GM18517 (cell line): ENCODE data around the gene ICE2.

Experiments
- ATAC-seq: cut with Tn5 transposase; IDR thresholded peaks from one replicate; pipeline ENCODE4 v1.9.1; 2021; ENCODE audit warnings: mild to moderate bottlenecking, moderate library complexity; ENCODE audit not compliant: unreplicated experiment

ICE2 gene

DNA sequence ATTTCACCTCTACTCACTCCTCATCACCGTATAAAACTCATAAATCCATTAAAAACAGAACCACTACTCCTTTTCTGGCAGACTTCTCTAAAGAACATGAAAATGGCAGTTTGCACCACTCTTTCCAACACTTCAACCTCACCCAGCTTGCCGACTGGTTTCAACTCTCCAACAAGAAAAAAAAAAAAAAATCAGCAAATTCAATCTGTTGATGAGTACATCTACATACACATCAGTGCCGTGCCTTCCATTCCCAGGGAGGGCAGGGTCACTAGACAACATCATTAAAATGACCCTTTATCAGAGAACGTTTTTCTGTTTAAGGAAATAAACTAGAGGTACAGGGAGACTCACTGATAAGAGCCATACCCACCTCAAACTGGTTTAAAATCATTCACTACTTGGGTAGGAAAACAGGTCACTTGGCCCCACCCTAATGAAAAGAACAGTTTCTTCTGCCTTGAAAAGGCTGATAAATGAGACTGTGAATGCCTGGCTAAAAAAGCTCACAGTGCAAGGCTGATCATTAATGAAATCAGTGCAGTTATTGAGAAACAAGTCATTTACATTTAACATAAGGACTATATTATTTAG lies 87.1 kb downstream of the ICE2 start:
- ATAC-seq = no peak

DNA sequence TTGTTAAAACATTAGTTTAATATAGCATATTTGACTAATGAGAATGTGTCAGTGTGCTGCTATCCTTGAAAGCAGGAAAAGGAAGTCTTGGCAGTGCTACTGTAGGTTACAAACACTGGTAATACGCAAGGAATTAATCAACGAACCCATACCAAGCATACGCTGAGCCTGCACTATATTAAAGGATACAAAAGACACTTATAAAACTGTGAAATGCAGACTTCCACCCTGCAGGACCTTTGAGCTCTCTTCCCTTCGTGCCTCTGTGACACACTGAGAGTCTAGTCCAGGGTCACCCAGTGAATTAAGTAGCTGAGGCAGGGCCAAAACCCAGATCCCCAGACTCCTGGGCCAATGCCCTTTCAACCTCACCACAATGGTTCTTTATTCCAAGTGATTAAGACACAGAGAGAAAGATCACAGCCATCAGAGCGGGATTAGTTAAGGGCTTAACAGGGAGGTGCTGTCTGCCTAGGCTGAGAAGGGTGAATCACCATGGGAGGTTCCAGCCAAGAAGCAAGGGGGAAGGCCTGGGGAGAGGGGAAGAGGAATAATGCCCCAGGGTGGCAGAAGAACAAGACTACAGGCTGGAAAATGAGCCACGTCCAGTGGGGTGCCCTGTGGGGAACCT lies 88.0 kb downstream of the ICE2 start:
- ATAC-seq = no peak

DNA sequence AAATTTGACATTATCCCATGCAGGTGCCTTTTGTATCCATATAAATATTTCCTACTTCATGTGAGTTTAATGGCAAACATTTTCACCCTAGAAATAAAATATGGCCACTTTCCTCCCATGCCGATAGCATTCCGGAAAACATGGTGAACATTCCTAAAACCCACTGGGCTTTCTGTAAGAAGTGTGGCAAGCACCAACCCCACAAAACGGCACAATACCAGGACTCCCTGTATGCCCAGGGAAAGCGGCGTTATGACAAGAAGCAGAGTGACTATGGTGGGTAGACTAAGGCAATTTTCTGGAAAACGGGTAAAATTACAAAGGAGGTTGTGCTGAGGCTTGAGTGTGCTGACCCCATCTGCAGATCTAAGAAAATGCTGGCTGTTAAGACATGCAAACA lies 88.7 kb downstream of the ICE2 start:
- ATAC-seq = no peak

DNA sequence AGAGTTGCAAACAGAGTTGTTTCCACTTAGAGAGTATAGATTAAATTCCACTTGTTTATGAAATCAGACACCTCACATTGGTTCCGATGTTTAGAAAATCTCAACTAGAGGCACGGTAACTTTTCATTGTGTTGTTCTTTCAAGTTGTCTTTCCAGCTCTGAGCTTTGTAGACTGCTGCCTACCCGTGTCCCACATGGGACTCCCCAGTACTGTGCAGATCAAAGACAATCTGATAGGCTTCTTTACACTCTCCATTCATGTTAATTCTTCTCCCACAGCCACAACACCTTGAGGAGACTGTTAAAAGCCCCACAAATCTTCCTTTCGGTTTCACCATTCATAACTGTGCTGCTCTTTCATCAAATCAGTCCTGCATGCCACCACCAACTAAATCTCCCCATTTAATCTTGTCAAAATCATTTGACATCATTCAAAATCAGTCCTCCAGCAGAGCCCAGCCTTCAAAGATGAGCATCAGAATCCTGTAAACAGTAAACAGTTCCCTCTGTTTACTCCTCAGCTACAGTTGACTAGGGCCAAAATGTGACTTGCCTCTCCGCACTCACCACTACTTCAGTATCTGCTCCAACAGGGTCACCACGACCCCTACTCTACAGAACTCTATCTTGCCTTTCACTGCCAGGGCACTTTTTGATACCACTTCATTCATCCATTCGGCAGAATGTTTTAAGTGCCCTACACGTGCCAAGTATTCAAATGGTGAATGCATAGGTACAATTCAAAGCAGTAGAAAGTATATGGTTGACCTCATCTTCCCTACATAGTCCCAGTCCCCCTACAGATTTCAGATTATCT lies 89.5 kb downstream of the ICE2 start:
- ATAC-seq = no peak

DNA sequence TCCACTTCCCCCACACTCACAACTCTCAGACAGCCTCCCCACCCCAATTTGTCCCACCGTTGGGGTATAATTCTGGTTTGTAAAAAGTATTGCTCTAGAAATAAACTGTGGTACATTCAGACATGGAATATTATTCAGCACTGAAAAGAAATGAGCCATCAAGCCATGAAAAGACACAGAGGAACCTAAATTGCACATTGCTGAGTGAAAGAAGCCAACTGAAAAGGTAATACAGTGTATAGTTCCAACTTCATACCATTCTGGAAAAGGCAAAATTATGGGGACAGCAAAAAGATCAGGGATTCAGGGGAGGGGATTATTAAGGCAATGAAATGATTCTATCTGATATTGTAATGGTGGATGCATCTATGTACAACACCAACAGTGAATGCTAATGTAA lies 91.6 kb downstream of the ICE2 start:
- ATAC-seq = no peak

DNA sequence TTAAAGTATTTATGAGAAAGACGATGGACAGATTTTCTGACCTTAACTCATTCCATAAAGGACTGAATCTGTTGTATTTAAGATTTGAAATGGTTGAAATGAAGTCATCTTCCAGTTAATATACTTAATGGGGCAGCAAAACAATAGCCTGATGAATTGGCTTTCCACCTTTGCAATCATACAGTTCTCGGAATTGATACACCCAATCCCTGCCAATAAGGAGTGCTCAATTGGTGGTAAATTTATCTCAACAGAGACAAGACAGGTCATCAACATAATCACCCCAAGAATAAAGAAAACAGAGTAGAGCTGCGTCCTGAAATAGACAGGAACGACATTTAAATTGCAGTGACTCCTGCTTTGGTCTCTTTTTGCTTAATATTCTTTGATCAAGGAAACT lies 92.3 kb downstream of the ICE2 start:
- no peak for ATAC-seq

DNA sequence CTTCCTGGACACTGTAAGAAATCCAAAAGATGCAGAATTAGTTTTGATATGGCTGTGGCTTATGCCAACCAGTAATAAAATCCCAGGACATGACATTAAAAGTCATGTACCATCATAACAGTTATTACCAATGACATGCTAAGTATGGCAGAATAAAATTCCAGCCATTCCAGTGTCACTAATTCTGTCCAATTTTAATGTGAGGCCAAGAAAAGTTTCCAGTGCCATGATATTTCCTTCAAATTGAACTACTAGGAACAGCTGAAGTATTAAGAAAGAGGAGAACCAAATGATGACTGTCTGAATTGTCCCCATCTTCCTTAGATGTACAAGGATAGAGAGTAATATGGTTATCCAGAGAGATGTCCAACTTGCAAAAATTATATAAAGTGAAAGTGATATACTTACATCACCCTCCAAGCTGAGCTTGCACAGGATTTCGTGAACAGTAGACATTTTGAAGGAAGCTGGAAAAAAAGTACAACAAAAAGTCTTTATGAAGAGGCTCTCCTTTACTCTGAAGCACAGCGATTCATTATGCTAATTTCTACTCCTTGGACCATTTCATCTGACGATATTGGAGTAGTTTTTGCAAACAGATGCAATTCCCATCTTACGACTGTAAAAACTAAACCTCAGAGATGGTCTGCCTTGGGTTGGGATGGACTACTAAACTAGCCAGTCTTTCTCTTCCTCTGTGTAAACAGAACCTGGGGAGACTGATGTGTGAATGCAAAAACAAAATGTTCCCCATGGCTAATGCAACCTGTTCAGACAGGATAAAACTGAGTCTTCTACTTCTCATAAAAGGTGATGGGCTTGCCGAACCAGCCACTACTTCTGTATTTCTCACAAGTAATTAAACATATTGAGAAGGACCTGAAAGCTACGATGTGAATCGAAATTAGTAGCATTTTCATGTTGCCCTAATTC lies 93.1 kb downstream of the ICE2 start:
- no peak for ATAC-seq

DNA sequence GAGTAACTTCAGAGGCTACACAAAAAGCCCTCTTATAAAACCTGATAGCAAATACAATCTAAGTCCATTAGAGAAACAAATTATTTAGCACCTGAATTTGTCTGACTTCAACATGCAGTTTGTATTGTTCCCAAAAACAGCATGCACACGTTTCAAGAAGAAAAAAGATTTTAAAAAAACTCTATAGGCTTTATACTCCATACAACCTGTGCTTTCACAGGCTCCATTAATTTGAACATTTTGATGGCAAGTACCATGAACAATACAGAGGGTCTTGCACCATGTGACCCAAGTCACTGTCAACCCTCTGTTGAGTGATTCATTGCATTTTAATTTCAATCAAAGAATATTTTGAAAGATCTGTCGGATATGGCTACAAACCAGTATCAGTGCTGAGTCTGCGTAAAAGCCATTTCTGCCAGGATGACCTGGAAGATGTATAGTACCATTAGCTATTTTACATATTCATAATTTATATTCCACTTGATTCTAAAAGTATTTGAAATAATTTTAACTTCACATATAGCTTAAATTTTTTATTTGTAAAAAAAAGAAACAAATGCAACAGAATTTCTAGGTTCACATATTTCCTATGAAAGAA lies 94.3 kb downstream of the ICE2 start:
- no peak for ATAC-seq

DNA sequence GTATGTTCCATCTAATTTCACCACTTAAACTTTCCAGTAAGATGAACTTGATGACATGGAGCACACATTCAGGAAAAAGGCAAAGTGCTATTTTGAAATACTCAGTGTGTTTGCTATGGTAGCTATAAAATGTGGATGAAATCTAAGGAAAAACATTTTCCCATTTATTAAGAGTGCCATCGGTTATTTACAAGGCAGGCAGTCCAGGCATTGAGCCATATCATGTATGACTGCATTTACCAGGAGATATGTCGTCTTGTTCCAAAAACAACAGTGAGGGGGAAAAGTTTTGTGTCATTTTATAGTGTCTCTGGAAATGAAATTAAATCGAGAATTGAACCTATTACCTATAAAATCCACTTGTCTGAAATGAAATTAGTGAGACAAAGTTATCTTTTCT lies 94.9 kb downstream of the ICE2 start:
- no peak for ATAC-seq

DNA sequence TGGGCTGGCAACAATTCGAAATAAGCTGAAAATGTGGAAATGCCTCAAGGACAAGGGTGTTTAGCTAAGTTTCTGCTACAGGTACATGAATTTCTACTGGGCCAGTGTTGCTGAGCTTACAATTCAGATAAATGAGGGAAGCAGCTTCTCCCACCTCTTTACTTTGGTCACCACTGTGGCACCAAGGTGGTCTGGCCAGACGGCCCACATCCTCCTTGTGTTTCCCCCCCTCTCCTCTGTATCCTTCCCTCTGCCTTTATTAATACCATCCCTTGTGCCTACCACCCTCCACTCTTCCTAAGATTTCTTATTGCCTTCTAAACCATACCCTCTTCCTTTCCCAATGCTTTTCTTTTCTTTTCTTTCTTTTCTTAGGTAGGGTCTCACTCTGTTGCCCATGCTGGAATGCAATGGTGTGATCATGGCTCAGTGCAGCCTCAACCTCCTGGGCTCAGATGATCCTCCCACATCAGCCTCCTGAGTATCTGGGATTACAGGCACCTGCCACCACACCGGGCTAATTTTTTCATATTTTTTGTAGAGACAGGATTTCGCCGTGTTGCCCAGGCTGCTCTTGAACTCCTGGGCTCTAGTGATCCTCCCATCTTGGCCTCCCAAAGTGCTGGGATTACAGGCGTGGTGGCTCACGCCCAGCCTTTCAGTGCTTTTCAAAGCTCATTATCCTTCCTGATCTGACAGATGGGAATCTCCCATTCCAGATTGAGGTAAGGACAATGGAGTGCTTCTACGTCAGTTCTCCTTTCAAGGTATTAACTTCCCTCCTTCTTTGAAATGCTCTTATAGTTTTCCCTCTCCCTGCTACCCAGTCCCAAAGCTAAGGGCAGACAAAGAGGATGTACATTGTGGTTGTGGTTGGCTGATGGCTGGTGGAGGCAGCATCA lies 95.9 kb downstream of the ICE2 start:
- no peak for ATAC-seq

DNA sequence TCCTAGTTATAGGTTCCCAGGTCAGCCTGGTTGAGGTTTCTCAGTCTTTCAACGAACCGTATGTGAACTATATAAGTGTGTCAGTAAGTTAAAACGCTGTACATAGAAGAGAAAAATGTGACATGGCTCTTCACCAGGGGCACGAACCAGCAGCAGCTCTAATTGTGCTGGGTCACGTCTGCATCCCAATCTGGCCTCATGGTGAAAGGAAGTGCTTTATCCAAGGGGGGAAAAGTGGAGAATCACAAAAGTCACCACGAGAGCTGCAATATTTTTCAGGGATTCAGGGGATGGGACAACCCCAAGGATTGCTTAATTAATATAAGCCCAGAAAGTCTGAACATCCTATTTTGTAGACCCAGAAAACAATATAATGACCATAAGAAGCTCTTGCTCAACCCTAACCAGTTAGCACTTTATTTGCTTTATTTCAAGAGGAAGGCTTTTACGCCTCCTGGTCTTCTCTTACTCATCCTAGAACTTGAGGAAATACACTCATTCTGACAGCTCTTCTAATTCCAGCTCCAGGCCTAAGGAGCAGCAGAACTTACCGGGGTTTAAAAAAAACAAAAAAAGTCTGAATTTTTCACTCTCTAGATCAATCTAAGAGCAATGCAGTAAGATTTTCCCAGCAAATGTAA lies 97.7 kb downstream of the ICE2 start:
- no peak for ATAC-seq

DNA sequence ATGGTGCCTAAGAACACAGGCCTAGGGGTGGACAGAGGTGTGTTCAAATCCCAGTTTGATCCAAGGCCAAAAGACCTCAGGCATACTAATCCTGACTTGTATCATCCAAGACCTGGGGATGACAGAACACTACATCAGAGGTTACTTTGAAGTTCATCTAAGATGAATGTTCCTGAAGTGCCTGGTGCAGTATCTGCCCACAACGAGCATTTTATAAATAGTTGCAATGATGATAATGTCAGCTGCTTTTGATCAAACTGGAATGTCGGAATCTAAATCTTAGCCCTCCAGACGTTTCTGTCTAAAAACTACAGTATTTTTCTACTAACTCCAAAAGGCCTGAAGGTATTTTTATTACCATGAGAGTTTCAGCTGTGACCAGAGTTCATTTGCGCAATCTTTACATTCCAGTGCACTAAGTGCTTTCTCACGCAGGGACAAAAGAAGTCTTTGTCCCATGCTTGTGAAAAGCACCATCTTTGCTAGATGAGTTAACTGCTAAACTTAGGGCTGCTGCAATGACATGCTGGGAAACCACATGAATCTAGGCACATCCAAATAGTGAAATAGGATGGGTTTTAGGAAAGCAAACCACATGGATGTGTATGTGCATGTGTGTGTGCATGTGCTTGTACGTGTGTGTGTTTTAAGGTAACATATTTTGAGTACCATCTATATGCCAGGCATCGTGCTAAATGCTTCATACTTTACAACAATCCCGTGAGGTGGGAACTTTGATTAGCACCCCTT lies 99.2 kb downstream of the ICE2 start:
- ATAC-seq = no peak

DNA sequence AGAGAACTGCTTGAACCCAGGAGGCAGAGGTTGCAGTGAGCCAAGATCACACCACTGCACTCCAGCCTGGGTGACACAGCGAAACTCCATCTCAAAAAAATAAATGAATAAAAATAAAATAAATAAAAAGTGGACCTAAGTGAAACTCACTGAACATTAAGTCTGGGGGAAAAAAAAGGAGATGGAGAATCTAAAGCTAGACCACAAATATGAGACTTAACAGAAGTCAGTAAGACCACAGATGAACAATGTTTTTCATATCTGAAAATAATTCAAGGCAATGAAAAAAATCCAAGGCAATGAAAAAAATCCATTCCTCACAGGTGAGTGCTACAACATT lies 99.8 kb downstream of the ICE2 start:
- ATAC-seq = no peak

DNA sequence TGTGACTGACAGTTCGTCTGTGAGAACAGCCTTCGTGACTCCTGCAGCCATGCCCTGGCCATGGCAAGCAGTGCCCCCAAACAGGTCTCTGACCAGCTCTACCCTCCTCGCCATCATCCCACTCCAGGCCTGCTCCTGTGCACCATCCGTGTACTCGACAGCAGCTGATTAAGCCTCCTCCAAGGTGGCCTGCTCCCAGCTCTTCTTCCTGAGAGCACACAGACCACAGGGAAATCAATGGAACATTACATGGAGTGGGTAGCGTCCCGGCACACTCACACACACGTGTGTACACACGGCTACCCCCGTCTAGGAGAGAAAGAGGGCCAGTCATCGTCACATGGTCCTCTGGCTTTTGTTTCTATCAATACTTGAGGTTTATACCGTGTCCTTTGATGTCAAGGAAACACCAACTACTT lies 102.3 kb downstream of the ICE2 start:
- ATAC-seq = no peak

DNA sequence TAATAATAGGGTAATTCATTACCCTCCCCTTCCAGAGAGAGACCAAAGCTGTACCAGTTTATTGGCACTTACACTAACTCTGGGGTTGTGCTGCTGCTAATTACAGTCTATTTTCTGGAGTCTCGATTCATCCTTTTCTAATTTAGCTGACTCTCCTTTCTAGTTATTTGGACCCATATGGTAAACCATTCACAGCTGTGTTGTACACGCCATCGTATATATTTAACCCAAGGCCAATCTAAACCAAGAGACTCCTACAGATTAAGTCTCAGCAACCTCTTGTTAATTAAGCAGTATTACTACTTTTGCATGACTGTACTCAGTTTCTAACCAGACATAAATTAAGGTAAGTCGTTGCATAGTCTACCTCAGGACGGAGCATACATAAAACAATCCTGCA lies 103.6 kb downstream of the ICE2 start:
- ATAC-seq = no peak

DNA sequence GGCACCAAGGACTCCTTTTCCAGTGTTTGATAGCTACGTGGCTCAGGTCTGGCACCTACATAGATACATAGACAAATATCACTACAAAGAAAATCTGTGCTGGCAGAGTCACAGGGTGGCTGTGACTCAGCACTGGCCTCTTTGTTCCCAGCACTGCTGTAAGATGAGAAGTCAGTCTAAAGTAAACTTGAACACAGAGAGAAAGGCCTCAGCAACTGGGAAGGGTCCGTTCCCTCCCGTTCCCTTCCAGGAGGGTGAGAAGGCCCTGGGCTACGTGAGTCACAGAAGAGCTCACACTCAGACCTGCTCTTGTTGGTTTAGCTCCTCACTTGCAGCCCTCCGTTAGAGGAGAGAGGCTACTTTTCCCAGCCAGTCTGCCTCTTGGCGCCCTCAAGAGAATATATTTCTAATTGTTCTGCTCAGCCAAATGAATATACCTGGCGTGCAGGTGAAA lies 104.3 kb downstream of the ICE2 start:
- no peak for ATAC-seq

DNA sequence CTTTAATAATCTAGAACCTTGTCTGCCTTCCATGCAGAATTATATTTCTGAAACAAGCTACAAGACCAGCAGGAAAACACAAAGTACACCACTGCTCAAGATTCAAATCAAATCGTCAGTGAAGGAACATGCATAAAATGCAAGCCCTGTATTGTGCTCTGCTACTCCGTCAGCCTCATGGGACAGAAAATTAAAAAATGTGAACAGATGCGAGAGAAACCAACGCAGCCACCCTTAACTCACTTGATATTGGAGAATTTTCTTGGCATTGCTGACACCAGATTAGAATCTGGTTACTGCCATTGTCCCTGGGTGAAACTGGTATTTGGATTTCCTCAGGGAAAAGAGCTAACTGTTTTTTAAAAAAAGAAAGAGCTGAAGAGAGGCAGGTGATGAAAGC lies 104.7 kb downstream of the ICE2 start:
- no peak for ATAC-seq

DNA sequence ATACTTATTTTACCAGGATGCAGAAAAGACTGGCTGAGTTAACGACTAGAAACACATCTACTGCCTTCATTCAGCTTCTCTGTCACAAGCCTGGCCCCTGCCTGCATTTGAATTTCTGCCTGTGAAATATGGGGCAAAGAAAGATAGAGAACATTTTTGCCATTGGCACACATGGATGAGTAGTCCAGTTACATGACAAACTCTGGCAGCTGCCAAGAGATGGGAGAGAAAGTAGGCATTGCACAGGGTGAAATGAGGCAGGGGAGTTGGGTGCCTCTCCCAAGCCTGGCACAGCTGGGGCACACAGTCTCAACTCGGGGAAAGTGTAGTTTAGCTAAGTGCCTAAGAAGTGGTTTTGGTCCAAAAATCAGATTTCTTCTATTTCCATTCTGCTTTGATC lies 105.2 kb downstream of the ICE2 start:
- no peak for ATAC-seq

DNA sequence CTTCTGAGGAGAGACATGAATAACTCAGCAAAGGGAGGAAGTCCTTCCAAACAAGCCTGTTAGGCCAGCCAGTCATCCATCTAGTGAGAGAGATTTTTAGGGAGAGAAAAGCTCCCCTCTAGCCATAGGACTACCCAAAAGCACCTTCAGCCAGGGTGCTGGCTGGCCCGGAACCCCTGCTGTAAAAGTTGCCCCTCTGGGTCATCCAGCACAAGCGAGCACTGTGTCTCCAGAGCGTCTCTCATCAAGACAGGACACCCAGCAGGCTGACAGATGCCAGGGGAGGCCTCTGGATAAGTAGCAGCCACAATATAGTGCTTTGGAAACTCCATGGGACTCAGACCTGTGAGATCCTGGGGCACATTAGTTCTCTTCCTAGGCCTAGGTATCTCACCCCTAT lies 105.6 kb downstream of the ICE2 start:
- no peak for ATAC-seq
